Neural crest cell (in vitro differentiated cells): ENCODE measurements around the gene SORCS2. TPM values are rescaled to one million over a fixed set of nuclear protein-coding genes. Genes with fewer than 3 reads are reported as not detected.

ENCODE experiments used
- DNase-seq: peaks from one replicate; pipeline ENCODE4 v3.0.0; 2021; ENCODE audit warnings: low read depth, mixed read lengths, low spot score
- H3K27ac Mint-ChIP-seq: one replicate; pipeline ENCODE4 v1.8.0; 2021; ENCODE audit warnings: mild to moderate bottlenecking, mixed read lengths; ENCODE audit not compliant: unreplicated experiment
- H3K27me3 Mint-ChIP-seq: 2 replicates; pipeline ENCODE4 v1.8.0; 2021; ENCODE audit warnings: low read depth, mild to moderate bottlenecking, mixed read lengths
- H3K36me3 Mint-ChIP-seq: 2 replicates; pipeline ENCODE4 v1.8.0; 2021; ENCODE audit warnings: low read depth, mild to moderate bottlenecking, mixed read lengths
- H3K4me1 Mint-ChIP-seq: 2 replicates; pipeline ENCODE4 v1.8.0; 2021; ENCODE audit warnings: mixed read lengths
- H3K4me3 Mint-ChIP-seq: one replicate; pipeline ENCODE4 v1.8.0; 2021; ENCODE audit warnings: mild to moderate bottlenecking, mixed read lengths
- H3K9me3 Mint-ChIP-seq: 2 replicates; pipeline ENCODE4 v1.8.0; 2021; ENCODE audit warnings: mixed read lengths
- total RNA-seq: library from RNA; stranded (reverse); gene quantifications from 2 replicates; pipeline ENCODE4 v1.2.1, GENCODE V29; 2021
- TF ChIP-seq, protein P1 (sequence below): fragments of 200-600 bp; sonication (generic); conservative IDR thresholded peaks from 2 replicates; pipeline ENCODE4 v1.5.0; 2021; ENCODE audit warnings: antibody characterized with exemption, mild to moderate bottlenecking

The SORCS2 gene
- total RNA-seq, 1 donor from 2014 or later: 1.1 TPM

DNA sequence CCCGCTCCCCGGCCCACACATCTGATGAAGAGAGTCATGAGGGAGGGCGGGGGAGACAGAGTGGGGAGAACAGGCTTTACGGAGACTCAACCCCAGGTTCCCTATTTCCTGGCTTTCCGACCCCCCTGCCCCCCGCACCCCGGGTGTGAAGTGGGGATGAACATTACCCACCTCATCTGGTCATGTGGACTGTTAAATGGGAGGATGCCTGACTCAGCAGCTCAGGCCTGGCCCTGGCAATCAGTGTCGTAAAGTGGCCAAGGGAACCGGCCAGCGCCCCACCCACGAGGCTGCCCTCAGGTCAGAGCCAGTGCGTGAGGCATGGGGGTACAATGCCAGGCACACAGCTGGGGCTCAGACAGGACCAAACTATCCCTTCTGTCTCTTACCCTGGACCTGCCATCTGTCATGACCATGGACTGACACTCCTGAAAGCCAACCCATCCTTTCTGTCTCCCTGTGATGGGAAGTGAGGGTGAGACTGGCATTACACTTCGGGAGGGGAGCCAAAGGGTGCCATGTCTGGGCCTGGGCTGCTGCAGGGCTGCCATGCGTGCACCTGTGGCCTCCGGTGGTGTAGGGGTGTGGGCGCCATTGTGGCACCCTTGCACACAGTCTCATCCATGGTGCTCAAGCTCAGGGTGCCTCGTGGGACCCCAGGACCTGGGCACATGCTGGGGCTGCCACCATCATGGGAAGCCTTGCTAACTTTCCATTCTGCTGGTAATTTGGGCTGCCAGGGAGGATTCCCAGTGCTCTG lies 348.5 kb downstream of the SORCS2 start:
- Mint-ChIP-seq H3K4me1 (no peaks in the 10 kb centered on the region), H3K4me3 (no peak overlapping the region), H3K27me3 (no peaks in the 10 kb centered on the region), H3K27ac (no peak overlapping the region), H3K36me3 (no peaks in the 10 kb centered on the region), H3K9me3 (peaks cover 4% of the 10 kb centered on the region)
- DNase-seq: no peak
- TF ChIP-seq, protein P1, sequence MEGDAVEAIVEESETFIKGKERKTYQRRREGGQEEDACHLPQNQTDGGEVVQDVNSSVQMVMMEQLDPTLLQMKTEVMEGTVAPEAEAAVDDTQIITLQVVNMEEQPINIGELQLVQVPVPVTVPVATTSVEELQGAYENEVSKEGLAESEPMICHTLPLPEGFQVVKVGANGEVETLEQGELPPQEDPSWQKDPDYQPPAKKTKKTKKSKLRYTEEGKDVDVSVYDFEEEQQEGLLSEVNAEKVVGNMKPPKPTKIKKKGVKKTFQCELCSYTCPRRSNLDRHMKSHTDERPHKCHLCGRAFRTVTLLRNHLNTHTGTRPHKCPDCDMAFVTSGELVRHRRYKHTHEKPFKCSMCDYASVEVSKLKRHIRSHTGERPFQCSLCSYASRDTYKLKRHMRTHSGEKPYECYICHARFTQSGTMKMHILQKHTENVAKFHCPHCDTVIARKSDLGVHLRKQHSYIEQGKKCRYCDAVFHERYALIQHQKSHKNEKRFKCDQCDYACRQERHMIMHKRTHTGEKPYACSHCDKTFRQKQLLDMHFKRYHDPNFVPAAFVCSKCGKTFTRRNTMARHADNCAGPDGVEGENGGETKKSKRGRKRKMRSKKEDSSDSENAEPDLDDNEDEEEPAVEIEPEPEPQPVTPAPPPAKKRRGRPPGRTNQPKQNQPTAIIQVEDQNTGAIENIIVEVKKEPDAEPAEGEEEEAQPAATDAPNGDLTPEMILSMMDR: no peak

DNA sequence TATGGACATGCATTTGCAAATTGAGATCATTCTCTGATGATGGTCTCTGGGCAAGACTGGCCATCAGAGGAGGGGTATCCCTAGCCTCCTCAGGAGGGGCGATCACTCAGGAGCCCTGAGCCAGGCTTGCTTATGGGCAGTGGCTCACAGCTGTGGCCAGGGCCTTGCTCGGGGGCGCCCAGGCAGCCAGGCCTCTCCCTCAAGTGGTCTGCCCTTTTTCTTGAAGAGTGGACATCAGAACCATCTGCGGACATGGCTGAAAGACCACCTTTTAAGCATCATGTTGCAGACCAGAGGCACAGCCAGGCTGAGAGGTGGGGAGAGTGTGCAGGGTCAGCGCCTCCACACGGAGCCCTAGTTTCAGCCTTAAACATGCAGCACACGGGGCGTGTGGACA lies 349.1 kb downstream of the SORCS2 start:
- Mint-ChIP-seq H3K4me1 (no peaks in the 10 kb centered on the region), H3K9me3 (peaks cover 4% of the 10 kb centered on the region), H3K27ac (no peak overlapping the region), H3K27me3 (no peaks in the 10 kb centered on the region), H3K36me3 (no peaks in the 10 kb centered on the region), H3K4me3 (no peak overlapping the region)
- DNase-seq: no peak
- TF ChIP-seq, protein P1: no peak

DNA sequence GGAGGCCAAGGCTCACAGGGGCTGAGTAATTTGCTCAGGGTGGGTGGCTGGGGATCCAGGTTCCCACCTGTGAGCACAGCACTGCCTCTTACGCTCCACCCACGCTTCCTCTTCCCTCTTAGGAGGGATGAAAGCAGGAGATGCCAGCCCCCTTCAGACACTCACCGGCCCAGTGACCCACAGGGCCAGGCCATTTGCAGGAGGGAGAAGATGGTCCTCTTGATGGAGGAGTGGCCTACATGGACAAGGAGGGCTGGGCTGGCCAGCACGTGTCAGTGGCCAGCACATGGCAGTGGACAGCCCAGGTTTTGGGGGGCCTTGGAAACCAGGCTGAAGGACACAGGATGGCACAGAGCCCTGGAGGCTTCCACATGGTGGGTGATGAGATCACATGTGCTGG lies 350.4 kb downstream of the SORCS2 start:
- Mint-ChIP-seq H3K27me3 (no peaks in the 10 kb centered on the region), H3K27ac (no peak overlapping the region), H3K9me3 (peaks cover 4% of the 10 kb centered on the region), H3K4me1 (no peaks in the 10 kb centered on the region), H3K4me3 (no peak overlapping the region), H3K36me3 (no peaks in the 10 kb centered on the region)
- TF ChIP-seq, protein P1: no peak
- DNase-seq: no peak

DNA sequence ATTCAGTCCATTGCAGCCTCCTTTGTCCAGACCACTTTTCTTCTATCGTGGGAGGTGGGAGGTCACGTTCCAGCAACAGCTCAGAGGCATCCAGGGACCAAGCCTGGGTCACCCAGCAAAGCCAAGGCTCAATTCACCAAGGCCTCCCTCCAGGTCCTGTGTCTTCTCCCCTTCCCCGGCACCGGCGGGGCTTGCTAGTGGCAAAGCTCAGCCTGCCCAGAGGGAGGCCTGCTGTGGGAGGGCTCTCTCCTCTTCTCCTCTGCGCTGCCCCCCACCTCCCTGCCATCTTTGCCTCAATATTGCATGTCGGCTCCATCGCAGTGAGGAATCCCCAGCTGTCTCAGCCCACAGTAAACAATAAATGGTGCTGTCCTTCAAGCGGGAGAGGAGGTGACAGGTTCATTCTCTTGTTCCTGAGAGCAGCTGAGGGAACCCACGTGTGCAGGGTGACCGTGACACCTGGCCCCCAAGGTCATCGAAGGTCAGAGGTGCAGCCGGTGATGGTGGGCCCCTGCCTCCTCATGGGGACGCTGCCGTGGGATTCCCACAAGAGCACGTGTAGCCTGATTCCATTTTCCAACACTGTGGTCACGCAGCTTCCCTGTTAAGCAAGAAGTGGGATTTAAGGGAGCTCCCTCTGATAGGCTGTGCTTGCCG lies 353.9 kb downstream of the SORCS2 start:
- DNase-seq: no peak
- TF ChIP-seq, protein P1: no peak
- Mint-ChIP-seq H3K36me3 (no peaks in the 10 kb centered on the region), H3K9me3 (peaks cover 4% of the 10 kb centered on the region), H3K4me1 (no peaks in the 10 kb centered on the region), H3K27me3 (no peaks in the 10 kb centered on the region), H3K27ac (peak overlapping the region; percentile 57), H3K4me3 (no peak overlapping the region)

DNA sequence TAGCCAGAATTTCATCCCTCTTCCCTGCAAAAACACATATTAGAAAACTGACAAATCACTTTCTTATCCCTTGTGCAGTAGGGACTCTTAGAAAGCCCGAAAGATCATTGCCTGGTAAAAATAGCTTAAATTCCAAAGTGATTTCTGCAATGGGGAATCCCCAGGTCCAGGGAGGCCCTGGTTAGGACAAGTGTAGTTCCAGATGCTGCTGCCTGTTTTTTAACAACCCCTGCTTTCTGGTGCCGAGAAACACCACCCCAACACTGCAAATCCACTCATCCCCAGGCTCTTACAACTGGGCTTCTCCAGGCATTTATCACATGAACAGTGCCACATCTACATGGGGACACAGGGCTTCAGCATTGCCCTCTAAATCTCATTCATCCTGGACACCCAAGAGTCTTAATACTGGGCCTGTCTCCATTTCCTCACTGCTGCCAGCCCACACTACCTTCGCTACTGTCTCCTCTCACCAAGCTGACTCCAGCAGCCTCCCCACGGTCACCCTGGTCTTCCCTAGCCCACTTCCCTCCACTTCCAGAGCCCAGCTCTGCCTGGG lies 354.6 kb downstream of the SORCS2 start:
- no peak overlapping the region for H3K4me3 Mint-ChIP-seq

More for the DNA sequence above, 354.6 kb downstream of the SORCS2 start:
- H3K36me3 Mint-ChIP-seq: no peaks in the 10 kb centered on the region
- peaks cover 4% of the 10 kb centered on the region for H3K9me3 Mint-ChIP-seq
- no peaks in the 10 kb centered on the region for H3K4me1 Mint-ChIP-seq
- DNase-seq: no peak
- peak overlapping the region; percentile 62 for H3K27ac Mint-ChIP-seq
- no peaks in the 10 kb centered on the region for H3K27me3 Mint-ChIP-seq
- TF ChIP-seq, protein P1: no peak
